ENCODE measurements around the gene DTWD1.
"Not testable (repeated sequence)": the region's sequence is repeated elsewhere in the genome, so short reads cannot be mapped to it uniquely, and the experiment has no call there.

The DTWD1 gene

GRCh38 chr15:49646891-49647290 lies 26.0 kb downstream of the DTWD1 start:
- DNase-seq, result no peak

GRCh38 chr15:49649987-49650386 lies 29.1 kb downstream of the DTWD1 start:
- no peak for DNase-seq

DNA sequence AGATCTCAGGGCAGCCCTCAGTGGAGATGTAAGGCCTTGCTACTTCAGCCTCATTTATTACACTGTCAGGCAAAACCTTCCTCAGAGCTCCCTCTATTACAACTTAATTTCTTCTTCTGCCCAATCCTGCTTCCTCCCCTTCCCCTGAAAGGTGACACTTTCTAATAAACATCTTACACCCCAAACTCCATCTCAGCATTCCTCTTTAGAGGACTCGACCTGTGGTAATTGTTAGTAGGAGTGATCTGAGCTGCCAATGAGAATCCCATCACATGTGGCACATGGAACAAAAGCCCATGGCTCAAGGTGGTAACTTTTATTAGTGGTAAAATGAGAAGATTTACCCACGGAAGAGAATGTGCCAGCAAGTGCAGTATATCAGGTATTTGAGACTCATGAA lies 29.8 kb downstream of the DTWD1 start:
- DNase-seq, result no peak

DNA sequence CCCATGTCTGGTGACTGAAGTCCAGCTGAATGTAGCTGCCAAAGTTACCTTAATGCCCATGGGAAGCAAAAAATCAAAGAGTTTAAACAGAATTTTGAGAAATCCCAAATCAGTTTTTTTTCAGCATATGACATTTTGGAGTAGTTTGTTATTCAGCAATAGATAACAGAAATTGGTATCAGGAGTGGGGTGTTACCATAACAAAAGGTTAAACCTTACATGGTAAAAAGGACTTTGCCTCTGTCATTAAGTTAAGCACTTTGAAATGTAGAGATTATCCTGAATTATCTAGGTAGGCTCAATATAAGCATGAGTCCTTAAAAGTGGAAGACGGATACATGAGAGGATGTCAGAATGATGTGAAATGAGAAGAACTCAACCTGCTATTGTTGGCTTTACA lies 32.1 kb downstream of the DTWD1 start:
- no peak for DNase-seq

GRCh38 chr15:49656734-49657133 lies 35.9 kb downstream of the DTWD1 start:
- DNase-seq, result no peak

GRCh38 chr15:49664716-49665115 lies 43.9 kb downstream of the DTWD1 start:
- DNase-seq, result no peak

GRCh38 chr15:49666486-49666885 lies 45.6 kb downstream of the DTWD1 start:
- DNase-seq, result not testable (repeated sequence)

DNA sequence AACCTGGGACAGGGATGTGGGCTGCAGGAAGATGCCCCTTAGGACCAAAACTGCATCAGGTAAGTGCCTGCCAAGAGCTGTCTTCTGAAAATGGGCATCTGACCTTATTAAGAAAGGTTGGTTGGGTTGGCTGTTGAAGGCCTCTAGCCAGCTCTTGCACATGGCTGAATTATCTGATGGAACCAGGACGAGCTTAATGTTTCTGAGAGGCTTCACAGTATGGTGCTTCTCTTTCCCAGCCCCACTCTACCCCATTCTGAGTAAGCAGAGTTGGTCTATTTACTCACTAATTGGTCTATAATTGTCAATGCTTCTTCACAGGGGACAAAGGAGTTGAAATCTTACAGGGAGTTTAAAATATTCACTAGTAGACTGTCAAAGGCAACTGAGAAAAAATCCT lies 48.4 kb downstream of the DTWD1 start:
- no peak for DNase-seq

DNA sequence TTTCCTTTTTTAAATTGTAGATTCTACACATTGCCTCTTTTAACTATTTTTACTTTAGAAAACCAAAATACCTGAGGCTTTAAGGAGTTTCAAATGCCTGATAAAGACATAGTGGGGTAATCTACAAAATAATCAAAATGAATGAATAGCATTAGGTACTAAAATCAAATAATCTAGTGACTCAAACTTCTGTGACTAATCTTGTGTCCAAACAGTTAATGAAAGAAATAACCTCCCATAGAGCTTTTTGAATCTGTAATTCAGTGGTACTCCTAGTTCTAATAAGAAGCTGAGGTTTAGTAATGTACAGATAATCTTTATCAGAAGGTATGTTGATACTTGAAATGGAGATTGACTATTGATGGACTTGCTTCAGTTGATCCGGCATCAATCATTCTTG lies 53.0 kb downstream of the DTWD1 start:
- DNase-seq, result no peak

DNA sequence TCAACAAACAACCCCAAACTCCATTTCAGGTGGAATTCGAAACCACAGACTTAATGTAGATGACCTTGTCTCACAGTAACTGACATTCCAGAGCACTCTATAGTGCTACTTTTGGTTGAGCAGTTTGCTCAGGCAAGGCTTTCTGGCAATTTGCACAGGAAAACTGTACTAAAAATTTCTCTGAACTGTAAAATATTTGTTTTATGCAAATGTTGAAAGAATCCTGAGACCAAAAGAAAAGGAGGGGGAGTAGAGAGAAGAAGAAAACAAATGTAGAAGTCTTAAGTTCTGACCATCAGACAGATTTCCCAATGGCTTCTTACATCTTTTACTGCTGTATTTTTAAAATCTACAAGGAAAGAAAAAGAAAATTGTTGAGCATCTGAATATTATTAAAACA lies 53.5 kb downstream of the DTWD1 start:
- no peak for DNase-seq

DNA sequence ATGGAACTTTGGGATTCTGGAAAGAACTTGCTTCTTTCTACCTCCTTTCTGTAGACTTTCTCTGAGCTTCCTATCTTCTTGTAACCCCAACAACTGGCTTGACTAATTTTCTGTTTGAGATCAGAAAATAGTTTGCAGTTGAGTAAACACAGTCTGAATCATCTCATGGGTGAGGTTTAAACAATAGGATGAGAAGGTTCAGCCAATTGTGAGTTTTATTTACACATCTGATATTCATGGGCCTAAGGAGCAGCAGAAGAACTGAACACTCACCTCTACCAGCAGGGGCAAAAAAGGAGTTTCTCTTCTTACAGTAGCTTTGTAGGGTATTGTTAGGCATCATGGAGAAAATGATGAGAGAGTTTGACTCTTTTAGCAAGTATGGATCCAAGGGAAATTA lies 54.2 kb downstream of the DTWD1 start:
- no peak for DNase-seq

GRCh38 chr15:49678655-49679054 lies 57.8 kb downstream of the DTWD1 start:
- no peak for DNase-seq

DNA sequence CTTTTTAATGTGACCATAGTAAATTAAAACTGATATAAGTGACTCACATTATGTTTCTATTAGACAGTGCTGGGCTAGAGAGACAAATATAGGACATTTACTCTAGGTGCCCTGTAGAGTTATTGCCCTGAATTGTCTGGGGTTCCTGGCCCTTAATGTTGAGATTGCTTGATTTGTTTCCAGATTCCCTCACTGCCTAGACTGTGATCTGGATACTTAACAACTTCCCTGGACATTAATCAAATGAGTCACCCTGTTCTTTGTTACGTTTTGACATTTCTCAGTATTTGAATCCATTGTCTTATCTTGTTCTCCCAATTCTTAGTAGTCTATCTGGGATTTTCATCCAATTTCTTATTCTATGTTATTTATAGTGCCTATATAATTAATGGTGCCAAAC lies 65.8 kb downstream of the DTWD1 start:
- DNase-seq, result no peak

DNA sequence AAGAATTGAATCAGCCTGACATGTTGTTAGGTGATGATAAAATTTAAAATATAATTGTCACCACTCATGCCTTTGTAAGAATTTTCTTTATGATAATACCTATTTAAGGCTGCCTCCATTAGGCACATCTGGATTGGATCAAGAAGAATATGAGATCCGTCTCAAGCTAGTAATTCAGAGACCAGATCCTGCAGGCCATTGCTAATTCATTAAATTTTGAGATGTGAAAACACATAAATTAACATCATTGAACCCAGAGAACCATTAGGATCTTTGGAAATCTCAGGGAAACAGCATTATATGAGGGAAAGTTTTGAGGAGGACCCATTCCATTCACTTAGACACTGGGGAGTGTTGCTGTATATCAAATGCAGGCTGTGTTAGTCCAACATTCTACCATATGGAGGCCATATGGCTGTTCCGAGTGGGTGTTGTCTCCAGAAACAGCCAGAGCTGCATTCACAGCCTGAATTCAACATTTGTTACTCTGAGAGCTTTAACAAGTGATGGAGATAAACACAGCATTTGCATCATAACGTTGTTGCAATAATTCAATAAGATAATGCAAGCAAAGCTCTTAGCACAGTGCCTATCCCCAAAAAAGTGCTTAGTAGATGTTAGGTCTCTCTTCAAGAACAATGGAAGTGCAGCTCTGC lies 67.4 kb downstream of the DTWD1 start:
- DNase-seq, result no peak

GRCh38 chr15:49692514-49693090 lies 71.8 kb downstream of the DTWD1 start:
- DNase-seq, result no peak

GRCh38 chr15:49693498-49693897 lies 72.7 kb downstream of the DTWD1 start:
- no peak for DNase-seq

- DNase-seq, result no peak
Measured at GRCh38 chr15:49696433-49696832, 75.6 kb downstream of the DTWD1 start.

DNA sequence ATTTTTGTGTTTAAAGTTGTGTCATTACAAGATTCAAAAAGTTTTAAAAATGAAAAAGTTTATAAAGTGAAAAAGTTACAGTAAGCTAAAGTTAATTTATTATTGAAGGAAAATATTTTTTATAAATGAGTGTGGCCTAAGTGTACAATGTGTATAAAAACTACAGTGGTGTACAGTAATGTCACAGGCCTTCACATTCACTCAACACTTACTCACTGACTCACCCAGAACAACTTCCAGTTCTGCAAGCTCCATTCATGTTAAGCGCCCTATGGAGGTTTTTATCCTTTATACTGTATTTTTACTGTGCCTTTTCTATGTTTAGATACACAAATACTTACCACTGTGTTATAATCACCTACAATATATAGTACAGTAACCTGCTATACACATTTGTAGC lies 76.3 kb downstream of the DTWD1 start:
- no peak for DNase-seq

DNA sequence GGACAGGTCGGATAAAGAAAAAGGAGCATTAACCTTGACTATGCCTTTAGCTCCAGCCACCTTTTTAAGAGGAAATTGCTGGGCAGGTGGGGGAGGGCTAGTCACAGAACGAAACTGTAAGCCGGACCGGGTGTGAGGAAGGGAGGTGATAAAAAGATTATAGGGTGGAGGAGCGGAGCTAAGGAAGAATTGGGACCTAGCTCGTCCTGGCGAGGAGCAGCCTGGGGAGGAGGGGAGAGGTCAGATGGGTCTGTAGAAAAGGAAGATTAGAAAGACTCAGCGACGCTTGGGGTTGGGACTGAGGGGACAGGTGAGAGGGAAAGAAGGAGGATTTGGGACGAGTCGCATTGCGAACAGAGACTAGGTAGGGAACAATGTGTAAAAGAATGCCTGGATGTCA lies 82.1 kb downstream of the DTWD1 start:
- not testable (repeated sequence) for DNase-seq

All from CD4-positive, alpha-beta T cell treated with Interleukin-17A for 4 hours (primary cell).